GM23248 (cell line): ENCODE measurements around the gene SLC4A4. TPM values are rescaled to one million over a fixed set of nuclear protein-coding genes. Genes with fewer than 3 reads are reported as not detected.
A peak's percentile ranks its signal among the peaks of the same experiment; 100 is the strongest.

Experiments
- DNase-seq: peaks from one replicate; pipeline ENCODE4 v3.0.0-alpha.2; 2015
- H2AFZ ChIP-seq: fragments of 200-600 bp; sonication (generic); 2 replicates; pipeline ENCODE4 v1.6.1; 2016; ENCODE audit warnings: antibody characterized with exemption
- H3F3A ChIP-seq: fragments of 200-600 bp; sonication (generic); 2 replicates; pipeline ENCODE4 v1.6.1; 2016; ENCODE audit warnings: mild to moderate bottlenecking, antibody characterized with exemption, mixed run types; ENCODE audit not compliant: insufficient read depth
- H3K27ac ChIP-seq: fragments of 200-600 bp; sonication (generic); 2 replicates; pipeline ENCODE4 v1.5.1; 2016; ENCODE audit warnings: mild to moderate bottlenecking
- H3K27me3 ChIP-seq: fragments of 200-600 bp; sonication (generic); replicated peaks from 2 replicates; pipeline ENCODE4 v1.6.1; 2016; ENCODE audit warnings: mild to moderate bottlenecking; ENCODE audit not compliant: insufficient read depth
- H3K36me3 ChIP-seq: fragments of 200-600 bp; sonication (generic); 2 replicates; pipeline ENCODE4 v1.6.1; 2016; ENCODE audit warnings: low read depth, mild to moderate bottlenecking
- H3K4me1 ChIP-seq: fragments of 200-600 bp; sonication (generic); 2 replicates; pipeline ENCODE4 v1.6.1; 2016; ENCODE audit warnings: mild to moderate bottlenecking; ENCODE audit not compliant: insufficient read depth
- H3K4me2 ChIP-seq: fragments of 200-600 bp; sonication (generic); one replicate; pipeline ENCODE4 v1.6.1; 2016; ENCODE audit warnings: mild to moderate bottlenecking; ENCODE audit not compliant: unreplicated experiment
- H3K4me3 ChIP-seq: fragments of 200-600 bp; sonication (generic); 2 replicates; pipeline ENCODE4 v1.5.1; 2016; ENCODE audit warnings: mild to moderate bottlenecking
- H3K79me2 ChIP-seq: fragments of 200-600 bp; sonication (generic); 2 replicates; pipeline ENCODE4 v1.6.1; 2016; ENCODE audit warnings: mild to moderate bottlenecking; ENCODE audit not compliant: insufficient read depth
- H3K9ac ChIP-seq: fragments of 200-600 bp; sonication (generic); 2 replicates; pipeline ENCODE4 v1.6.1; 2016; ENCODE audit warnings: mild to moderate bottlenecking
- H3K9me2 ChIP-seq: fragments of 200-600 bp; sonication (generic); 2 replicates; pipeline ENCODE4 v1.6.1; 2016; ENCODE audit warnings: mixed run types, mild to moderate bottlenecking, moderate library complexity; ENCODE audit not compliant: insufficient read depth
- H3K9me3 ChIP-seq: fragments of 200-600 bp; sonication (generic); one replicate; pipeline ENCODE4 v1.6.1; 2017; ENCODE audit warnings: low read depth
- H4K20me1 ChIP-seq: fragments of 200-600 bp; sonication (generic); 2 replicates; pipeline ENCODE4 v1.6.0; 2016; ENCODE audit not compliant: insufficient read depth
- EZH2 ChIP-seq: fragments of 200-600 bp; sonication (generic); IDR thresholded peaks from 2 replicates; pipeline ENCODE4 v1.6.1; 2018; ENCODE audit warnings: antibody characterized with exemption, mild to moderate bottlenecking; ENCODE audit not compliant: insufficient read depth, poor library complexity, severe bottlenecking
- EZH2phosphoT487 ChIP-seq: fragments of 200-600 bp; sonication (generic); IDR thresholded peaks from 2 replicates; pipeline ENCODE4 v1.6.1; 2018; ENCODE audit warnings: antibody characterized with exemption, moderate library complexity, mild to moderate bottlenecking, low read depth; ENCODE audit not compliant: insufficient read depth
- WGBS, 2 experiments: methylation state at CpG; one replicate each; pipeline ENCODE4 v1.1.6; 2015 to 2017; ENCODE audit warnings: low lambda C conversion rate in 2 of 2, low coverage in 1 of 2; ENCODE audit errors: missing lambda C conversion rate in 2 of 2; 5-methylcytosine and 5-hydroxymethylcytosine counted together
- in situ Hi-C: fragments of 300-500 bp; cut with MboI; formaldehyde crosslinking; loops from 2 replicates; pipeline ENCODE4 v1.15.0; 2020
- polyA plus RNA-seq: library from polyadenylated mRNA; unstranded; fragments of >200 nt; fragmentation: Nextera tagmentation; extraction: Ambion mirVana; gene quantifications from 2 replicates; pipeline ENCODE4 v1.2.1, GENCODE V29; 2016
- total RNA-seq: library from RNA; depleted of rRNA; stranded (reverse); fragments of >200 nt; shearing (Covaris generic); gene quantifications from 2 replicates; pipeline ENCODE4 v1.2.3, GENCODE V29; 2014

SLC4A4 gene
- total and polyA plus RNA-seq, 2 experiments from 2014 or later = 7.2 to 11.5 TPM

DNA sequence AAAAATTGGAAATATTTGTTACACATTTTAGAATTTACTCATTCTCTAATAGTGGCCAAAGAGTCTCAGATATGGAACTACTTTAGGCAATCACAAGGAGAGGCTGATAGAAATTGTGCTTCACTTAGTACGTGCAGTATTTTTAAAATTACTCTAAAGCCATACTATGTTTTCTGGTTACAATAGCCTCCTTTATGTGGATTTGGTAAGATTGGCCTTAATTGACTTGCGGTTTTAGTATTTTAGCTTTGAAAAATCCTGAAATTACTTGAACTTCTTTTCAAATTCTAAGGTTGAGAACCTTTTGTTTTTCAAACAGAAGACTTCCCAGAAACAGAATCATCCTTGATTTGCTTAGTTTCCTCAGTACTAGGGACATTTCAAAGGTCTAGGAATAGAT, 215.2 kb downstream of the SLC4A4 start:
- Histone ChIP-seq H3K27ac (no peak overlapping the region), H3K9me2 (no peaks in the 10 kb centered on the region), H3K4me3 (no peak overlapping the region), H3K36me3 (no peaks in the 10 kb centered on the region), H3K27me3 (no peaks in the 10 kb centered on the region), H3K9ac (no peak overlapping the region), H3K4me2 (no peak overlapping the region), H3K9me3 (no peaks in the 10 kb centered on the region), H3K4me1 (peaks cover 10% of the 10 kb centered on the region), H4K20me1 (no peaks in the 10 kb centered on the region), H2AFZ (no peak overlapping the region), H3F3A (peaks cover 5% of the 10 kb centered on the region; the same call in 1 of the 2 replicates), H3K79me2 (no peaks in the 10 kb centered on the region)
- in situ Hi-C loops = loop anchor here (10.0 kb wide), 1 partner anchor 419 kb away; no protein-coding TSS in a partner anchor
- no peak for TF ChIP-seq EZH2
- no peak for TF ChIP-seq EZH2phosphoT487
- DNase-seq = no peak
- WGBS, 2 experiments = 94 to 95% methylated on average over 2 of the region's 2 CpGs

DNA sequence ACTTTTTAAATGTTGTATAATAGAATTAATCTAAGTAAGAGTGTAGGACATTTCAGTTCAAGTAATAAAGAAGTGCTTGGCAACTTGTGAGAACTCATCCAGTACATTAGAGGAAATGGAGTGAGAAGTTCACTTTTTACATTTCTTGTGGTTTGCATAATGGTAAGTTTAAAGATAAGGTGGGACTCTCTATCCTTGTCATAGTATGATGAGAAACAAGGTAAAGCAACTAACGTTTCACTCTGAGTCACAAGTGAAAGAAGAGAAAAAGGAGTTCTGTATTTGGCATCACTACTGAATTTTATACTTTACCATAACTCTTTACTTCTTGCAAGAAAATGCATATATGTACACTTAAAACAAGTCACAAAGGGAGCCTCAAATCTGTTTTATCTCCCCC, 219.4 kb downstream of the SLC4A4 start:
- H3K9me2 ChIP-seq = no peaks in the 10 kb centered on the region
- H3K4me2 ChIP-seq = no peak overlapping the region
- no peak overlapping the region for H2AFZ ChIP-seq
- H3K4me1 ChIP-seq = peaks cover 12% of the 10 kb centered on the region
- H3K4me3 ChIP-seq = no peak overlapping the region
- DNase-seq = no peak
- H3K36me3 ChIP-seq = no peaks in the 10 kb centered on the region
- H3K9ac ChIP-seq = no peak overlapping the region
- no peaks in the 10 kb centered on the region for H4K20me1 ChIP-seq
- no peaks in the 10 kb centered on the region for H3K27me3 ChIP-seq
- H3F3A ChIP-seq = peaks cover 15% of the 10 kb centered on the region; the same call in 1 of the 2 replicates
- 73 to 75% methylated on average over 1 of the region's 1 CpG for WGBS, 2 experiments
- in situ Hi-C loops = loop anchor here (10.0 kb wide), 1 partner anchor 423 kb away; no protein-coding TSS in a partner anchor
- no peak for TF ChIP-seq EZH2phosphoT487
- TF ChIP-seq EZH2 = no peak
- no peak overlapping the region for H3K27ac ChIP-seq
- no peaks in the 10 kb centered on the region for H3K9me3 ChIP-seq
- no peaks in the 10 kb centered on the region for H3K79me2 ChIP-seq

DNA sequence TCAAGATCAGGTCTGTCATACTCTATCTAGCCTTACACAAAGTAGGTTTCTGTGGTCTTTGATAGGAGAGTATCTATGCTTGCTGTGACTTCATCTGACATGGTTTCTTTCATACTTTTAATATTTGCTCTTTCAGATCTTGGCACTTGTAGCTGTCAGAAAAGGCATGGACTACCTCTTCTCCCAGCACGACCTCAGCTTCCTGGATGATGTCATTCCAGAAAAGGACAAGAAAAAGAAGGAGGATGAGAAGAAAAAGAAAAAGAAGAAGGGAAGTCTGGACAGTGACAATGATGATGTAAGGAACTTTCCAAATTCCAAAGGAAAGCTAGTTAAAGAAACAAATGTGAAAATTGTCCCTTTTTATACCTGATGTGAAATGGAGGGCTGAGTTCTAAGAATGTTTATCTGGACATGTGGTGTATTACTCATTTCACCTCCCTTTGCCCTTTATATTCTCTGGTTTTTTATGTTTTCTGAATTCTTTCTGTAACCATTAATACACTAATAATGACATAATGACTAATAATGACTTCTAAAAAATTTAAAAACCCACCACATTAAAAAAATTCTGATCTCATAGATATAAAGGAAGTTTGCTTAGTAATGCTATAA, 221.2 kb downstream of the SLC4A4 start:
- peaks cover 3% of the 10 kb centered on the region; the same call in 1 of the 2 replicates for H3K36me3 ChIP-seq
- no peak overlapping the region for H3K4me3 ChIP-seq
- 0 to 5% methylated on average over 1 of the region's 1 CpG for WGBS, 2 experiments
- H3K27ac ChIP-seq = peak overlapping the region; percentile 5; the same call in 1 of the 2 replicates
- peaks cover 12% of the 10 kb centered on the region for H3K4me1 ChIP-seq
- H4K20me1 ChIP-seq = no peaks in the 10 kb centered on the region
- no peaks in the 10 kb centered on the region for H3K9me2 ChIP-seq
- peaks cover 15% of the 10 kb centered on the region; the same call in 1 of the 2 replicates for H3F3A ChIP-seq
- TF ChIP-seq EZH2 (no peak), EZH2phosphoT487 (no peak)
- no peaks in the 10 kb centered on the region for H3K79me2 ChIP-seq
- no peak overlapping the region for H3K4me2 ChIP-seq
- DNase-seq = peak; percentile 50
- no peaks in the 10 kb centered on the region for H3K9me3 ChIP-seq
- in situ Hi-C loops = loop anchor here (10.0 kb wide), 1 partner anchor 425 kb away; no protein-coding TSS in a partner anchor
- H2AFZ ChIP-seq = peak overlapping the region; percentile 53; the same call in 1 of the 2 replicates
- no peak overlapping the region for H3K9ac ChIP-seq
- H3K27me3 ChIP-seq = no peaks in the 10 kb centered on the region

DNA sequence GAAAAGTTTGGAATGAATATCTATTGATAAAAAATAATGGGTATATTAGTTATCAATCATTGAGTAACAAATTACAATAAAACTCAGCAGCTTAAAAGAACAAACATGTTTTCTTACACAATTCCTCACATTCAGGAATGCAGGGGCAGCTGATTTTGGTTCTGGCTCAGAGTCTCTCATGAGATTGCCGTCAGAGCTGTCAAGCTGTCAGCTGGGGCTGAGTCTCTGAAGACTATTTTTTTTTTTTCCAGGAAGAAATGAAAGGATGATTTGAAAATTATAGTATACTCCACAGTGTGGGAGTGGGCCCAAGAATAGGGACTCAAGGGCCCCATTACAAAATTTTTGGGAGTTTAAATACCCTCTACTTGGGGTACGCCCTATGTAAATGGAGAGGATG, 226.0 kb downstream of the SLC4A4 start:
- Histone ChIP-seq H3K27me3 (no peaks in the 10 kb centered on the region), H3F3A (peaks cover 10% of the 10 kb centered on the region; the same call in 1 of the 2 replicates), H3K36me3 (peaks cover 9% of the 10 kb centered on the region; the same call in 1 of the 2 replicates), H3K79me2 (no peaks in the 10 kb centered on the region), H3K9me2 (no peaks in the 10 kb centered on the region), H3K4me2 (no peak overlapping the region), H4K20me1 (no peaks in the 10 kb centered on the region), H3K4me1 (peaks cover 11% of the 10 kb centered on the region), H3K4me3 (no peak overlapping the region), H3K9me3 (no peaks in the 10 kb centered on the region), H3K27ac (no peak overlapping the region), H3K9ac (no peak overlapping the region), H2AFZ (no peak overlapping the region)
- DNase-seq = no peak
- 90% methylated on average over 2 of the region's 2 CpGs for WGBS, 2 experiments
- in situ Hi-C loops = no loop called here
- no peak for TF ChIP-seq EZH2phosphoT487
- TF ChIP-seq EZH2 = no peak
